Caco-2 (cell line): ENCODE results near the gene NLGN4Y. TPM values are rescaled to one million over a fixed set of nuclear protein-coding genes. Genes with fewer than 3 reads are reported as not detected.

Source experiments
- BruUV-seq: library from RNA; stranded (reverse); fragments of 400-500 nt; replicated peaks from 2 replicates; lab custom pipeline; 2021; lab: Mats Ljungman, UMichigan
- CTCF ChIA-PET: fragments of 300-600 bp; sonication (Branson Sonifier 250); formaldehyde crosslinking; loops from one replicate; lab custom pipeline; 2022; ENCODE audit warnings: antibody characterized with exemption; lab: Charles Lee
- POLR2A ChIA-PET: fragments of 300-600 bp; sonication (Branson Sonifier 250); formaldehyde crosslinking; loops from one replicate; lab custom pipeline; 2022; ENCODE audit warnings: antibody characterized with exemption; lab: Charles Lee
- DNase-seq, 2 experiments: peaks; one replicate each; pipeline versions ENCODE4 v3.0.0 to v3.0.0-alpha.2; 2020 to 2022
- H3K27me3 ChIP-seq: replicated peaks from 2 replicates; pipeline ENCODE4 v1.6.0; 2011; ENCODE audit warnings: low read length; ENCODE audit not compliant: control insufficient read depth, insufficient read depth
- H3K36me3 ChIP-seq: 2 replicates; pipeline ENCODE4 v1.5.1; 2011; ENCODE audit warnings: low read length; ENCODE audit not compliant: control insufficient read depth, insufficient read depth
- H3K4me1 ChIP-seq: fragments of 250-450 bp; sonication (Bioruptor Pico); 2 replicates; pipeline ENCODE4 v1.5.1; 2020; ENCODE audit warnings: mild to moderate bottlenecking
- H3K4me3 ChIP-seq: 2 replicates; pipeline ENCODE4 v1.5.1; 2011; ENCODE audit warnings: low read depth, mild to moderate bottlenecking, control low read depth, low read length
- H3K9me3 ChIP-seq: fragments of 250-450 bp; sonication (Bioruptor Pico); 2 replicates; pipeline ENCODE4 v1.5.1; 2020; ENCODE audit warnings: mild to moderate bottlenecking, moderate library complexity
- H3K27ac Mint-ChIP-seq: one replicate; pipeline ENCODE4 v1.8.0; 2022; ENCODE audit warnings: mixed read lengths; ENCODE audit not compliant: unreplicated experiment
- H3K27me3 Mint-ChIP-seq: one replicate; pipeline ENCODE4 v1.8.0; 2022; ENCODE audit warnings: mixed read lengths; ENCODE audit not compliant: insufficient read depth, unreplicated experiment
- H3K36me3 Mint-ChIP-seq: one replicate; pipeline ENCODE4 v1.8.0; 2022; ENCODE audit warnings: mild to moderate bottlenecking, mixed read lengths; ENCODE audit not compliant: insufficient read depth, unreplicated experiment
- H3K4me1 Mint-ChIP-seq: one replicate; pipeline ENCODE4 v1.8.0; 2022; ENCODE audit warnings: low read depth, mixed read lengths; ENCODE audit not compliant: unreplicated experiment
- H3K4me3 Mint-ChIP-seq: one replicate; pipeline ENCODE4 v1.8.0; 2022; ENCODE audit warnings: mild to moderate bottlenecking, moderate library complexity, mixed read lengths; ENCODE audit not compliant: unreplicated experiment
- H3K9me3 Mint-ChIP-seq: one replicate; pipeline ENCODE4 v1.8.0; 2022; ENCODE audit warnings: mixed read lengths; ENCODE audit not compliant: unreplicated experiment
- intact Hi-C: fragments of 100-400 bp; cut with micrococcal nuclease; formaldehyde crosslinking; loops from one replicate; pipeline ENCODE4 v1.10.0; 2022; ENCODE audit not compliant: unreplicated experiment
- total RNA-seq: library from RNA; stranded (reverse); gene quantifications from 2 replicates; pipeline ENCODE4 v1.2.3, GENCODE V29; 2022
- TF ChIP-seq, protein P1 (sequence below), 2 experiments: fragments of 200-600 bp in 1 of 2; IDR thresholded peaks; 1 replicate in 1 of 2; 2 replicates in 1 of 2; pipeline versions ENCODE4 v1.5.1 to v1.8.0; 2011 to 2022; ENCODE audit warnings: antibody characterized with exemption in 1 of 2, control low read depth in 1 of 2, inconsistent platforms in 1 of 2, low read depth in 1 of 2, low read length in 1 of 2, mild to moderate bottlenecking in 1 of 2, moderate library complexity in 1 of 2; ENCODE audit not compliant: insufficient read depth in 1 of 2, severe bottlenecking in 1 of 2, unreplicated experiment in 1 of 2

Gene NLGN4Y
- total RNA-seq, 1 experiment from 2014 or later, result not detected

DNA sequence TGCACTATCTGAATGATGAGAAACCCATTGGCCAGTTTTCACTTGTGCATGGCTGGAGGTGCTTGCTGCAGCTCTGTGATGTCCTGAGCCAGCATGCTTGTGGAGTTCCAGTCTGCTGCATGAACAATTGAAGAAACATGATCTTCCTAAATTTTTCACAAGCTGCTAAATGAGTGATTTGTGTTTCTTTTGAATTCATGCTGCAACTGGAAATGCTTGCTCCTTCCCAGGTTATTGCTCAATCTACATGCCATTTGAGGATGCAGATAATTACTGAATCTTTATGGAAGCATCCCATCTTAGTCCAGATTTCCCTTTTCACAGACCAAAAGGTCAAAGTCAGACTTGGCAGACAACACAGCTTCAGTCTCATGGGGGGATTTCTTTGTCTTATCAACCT is 170.2 kb downstream of the NLGN4Y start:
- POLR2A ChIA-PET, result no interaction called here
- BruUV-seq, result no TSS peak
- intact Hi-C loops, result no loop called here

DNA sequence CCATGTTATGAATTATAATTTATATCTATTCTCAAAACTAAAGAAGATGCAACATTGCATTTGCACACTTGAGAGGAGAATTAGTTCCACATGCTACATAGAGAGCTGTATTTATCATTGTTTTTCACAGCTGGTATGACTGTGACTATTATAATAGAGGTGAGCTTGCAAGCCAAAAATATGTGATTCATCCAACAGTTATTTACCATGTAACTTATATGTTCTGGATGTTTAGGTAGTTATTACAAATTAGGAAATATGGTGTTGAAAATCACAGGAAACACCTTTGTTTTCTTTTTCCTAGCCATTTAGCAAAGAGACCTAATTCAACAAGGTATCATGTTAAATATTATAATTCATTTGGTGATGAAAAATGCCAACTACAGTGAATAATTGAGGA is 183.8 kb downstream of the NLGN4Y start:
- no peaks in the 10 kb centered on the region for H3K36me3 ChIP-seq
- no peaks in the 10 kb centered on the region for H3K9me3 Mint-ChIP-seq
- no peaks in the 10 kb centered on the region for H3K9me3 ChIP-seq
- no peaks in the 10 kb centered on the region for H3K36me3 Mint-ChIP-seq
- CTCF ChIA-PET, result no interaction called here
- no peak for DNase-seq
- H3K4me1 Mint-ChIP-seq, result no peaks in the 10 kb centered on the region
- no peaks in the 10 kb centered on the region for H3K27me3 ChIP-seq
- H3K27ac Mint-ChIP-seq, result no peak overlapping the region
- H3K4me3 ChIP-seq, result no peak overlapping the region
- TF ChIP-seq, protein P1, sequence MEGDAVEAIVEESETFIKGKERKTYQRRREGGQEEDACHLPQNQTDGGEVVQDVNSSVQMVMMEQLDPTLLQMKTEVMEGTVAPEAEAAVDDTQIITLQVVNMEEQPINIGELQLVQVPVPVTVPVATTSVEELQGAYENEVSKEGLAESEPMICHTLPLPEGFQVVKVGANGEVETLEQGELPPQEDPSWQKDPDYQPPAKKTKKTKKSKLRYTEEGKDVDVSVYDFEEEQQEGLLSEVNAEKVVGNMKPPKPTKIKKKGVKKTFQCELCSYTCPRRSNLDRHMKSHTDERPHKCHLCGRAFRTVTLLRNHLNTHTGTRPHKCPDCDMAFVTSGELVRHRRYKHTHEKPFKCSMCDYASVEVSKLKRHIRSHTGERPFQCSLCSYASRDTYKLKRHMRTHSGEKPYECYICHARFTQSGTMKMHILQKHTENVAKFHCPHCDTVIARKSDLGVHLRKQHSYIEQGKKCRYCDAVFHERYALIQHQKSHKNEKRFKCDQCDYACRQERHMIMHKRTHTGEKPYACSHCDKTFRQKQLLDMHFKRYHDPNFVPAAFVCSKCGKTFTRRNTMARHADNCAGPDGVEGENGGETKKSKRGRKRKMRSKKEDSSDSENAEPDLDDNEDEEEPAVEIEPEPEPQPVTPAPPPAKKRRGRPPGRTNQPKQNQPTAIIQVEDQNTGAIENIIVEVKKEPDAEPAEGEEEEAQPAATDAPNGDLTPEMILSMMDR (IDR thresholded peaks at IDR 0.05; ENCODE audit: insufficient read depth in 1 of 2, low read depth in 1 of 2, low read length in 1 of 2, severe bottlenecking in 1 of 2, unreplicated experiment in 1 of 2), result no peak
- BruUV-seq, result no TSS peak
- H3K4me3 Mint-ChIP-seq, result no peak overlapping the region
- no peaks in the 10 kb centered on the region for H3K4me1 ChIP-seq
- POLR2A ChIA-PET, result no interaction called here
- H3K27me3 Mint-ChIP-seq, result no peaks in the 10 kb centered on the region
- intact Hi-C loops, result no loop called here

More for the DNA sequence above, 170.2 kb downstream of the NLGN4Y start:
- H3K9me3 Mint-ChIP-seq, result no peaks in the 10 kb centered on the region
- Histone ChIP-seq H3K4me3 (no peak overlapping the region), H3K4me1 (no peaks in the 10 kb centered on the region), H3K36me3 (no peaks in the 10 kb centered on the region), H3K9me3 (no peaks in the 10 kb centered on the region), H3K27me3 (no peaks in the 10 kb centered on the region)
- H3K27me3 Mint-ChIP-seq, result no peaks in the 10 kb centered on the region
- H3K4me1 Mint-ChIP-seq, result no peaks in the 10 kb centered on the region
- no peaks in the 10 kb centered on the region for H3K36me3 Mint-ChIP-seq
- H3K27ac Mint-ChIP-seq, result no peak overlapping the region
- TF ChIP-seq, protein P1 (IDR thresholded peaks at IDR 0.05; ENCODE audit: insufficient read depth in 1 of 2, low read depth in 1 of 2, low read length in 1 of 2, severe bottlenecking in 1 of 2, unreplicated experiment in 1 of 2), result no peak
- no peak overlapping the region for H3K4me3 Mint-ChIP-seq
- DNase-seq, result no peak
- CTCF ChIA-PET, result no interaction called here

DNA sequence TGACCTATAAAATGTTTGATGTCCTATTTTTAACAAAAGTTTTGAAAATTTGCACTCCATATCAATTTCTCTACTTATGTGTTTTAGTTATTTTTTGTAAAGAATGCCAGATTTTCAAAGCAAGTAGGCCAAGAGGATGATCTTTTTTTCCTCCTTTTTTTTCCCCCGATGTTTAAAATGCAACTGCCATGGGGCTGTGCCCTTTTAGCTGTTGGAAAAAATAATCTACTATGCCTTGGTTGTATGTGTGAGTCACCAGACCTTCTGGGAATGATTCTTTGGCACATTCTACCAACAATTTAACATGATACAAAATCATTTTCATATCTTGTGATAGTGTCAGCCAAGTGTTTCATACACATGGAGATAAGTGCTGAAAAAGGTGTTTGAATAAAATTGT is 217.3 kb downstream of the NLGN4Y start:
- H3K36me3 ChIP-seq, result no peaks in the 10 kb centered on the region
- CTCF ChIA-PET, result no interaction called here
- Mint-ChIP-seq H3K27me3 (no peaks in the 10 kb centered on the region), H3K4me1 (no peaks in the 10 kb centered on the region), H3K36me3 (no peaks in the 10 kb centered on the region), H3K4me3 (no peak overlapping the region), H3K9me3 (no peaks in the 10 kb centered on the region), H3K27ac (no peak overlapping the region)
- H3K27me3 ChIP-seq, result no peaks in the 10 kb centered on the region
- TF ChIP-seq, protein P1 (IDR thresholded peaks at IDR 0.05; ENCODE audit: insufficient read depth in 1 of 2, low read depth in 1 of 2, low read length in 1 of 2, severe bottlenecking in 1 of 2, unreplicated experiment in 1 of 2), result no peak
- intact Hi-C loops, result no loop called here
- H3K9me3 ChIP-seq, result no peaks in the 10 kb centered on the region
- BruUV-seq, result no TSS peak
- H3K4me3 ChIP-seq, result no peak overlapping the region
- DNase-seq, result no peak
- H3K4me1 ChIP-seq, result no peaks in the 10 kb centered on the region
- POLR2A ChIA-PET, result no interaction called here
